Endodermal cell (in vitro differentiated cells): Measurements from ENCODE around the gene UNC80. TPM values are rescaled to one million over a fixed set of nuclear protein-coding genes. Genes with fewer than 3 reads are reported as not detected.

Source experiments
- DNase-seq: peaks from one replicate; pipeline ENCODE4 v3.0.0-alpha.2; 2017
- H3K27ac ChIP-seq: 2 replicates; pipeline ENCODE4 v1.5.1; 2013; ENCODE audit warnings: mild to moderate bottlenecking, low read depth, low read length, moderate library complexity
- H3K27me3 ChIP-seq: 2 replicates; pipeline ENCODE4 v1.6.1; 2013; ENCODE audit warnings: mild to moderate bottlenecking, low read length, moderate library complexity; ENCODE audit not compliant: insufficient read depth, control insufficient read depth, poor library complexity, severe bottlenecking
- H3K36me3 ChIP-seq: 2 replicates; pipeline ENCODE4 v1.7.0; 2013; ENCODE audit warnings: mild to moderate bottlenecking, low read length, moderate library complexity; ENCODE audit not compliant: control insufficient read depth, insufficient read depth
- H3K4me1 ChIP-seq: one replicate; pipeline ENCODE4 v1.7.0; 2013; ENCODE audit warnings: low read length; ENCODE audit not compliant: control insufficient read depth, insufficient read depth
- H3K4me3 ChIP-seq: 2 replicates; pipeline ENCODE4 v1.5.1; 2013; ENCODE audit warnings: mild to moderate bottlenecking, low read length, moderate library complexity
- H3K9ac ChIP-seq: 2 replicates; pipeline ENCODE4 v1.6.1; 2013; ENCODE audit warnings: mild to moderate bottlenecking, low read length, moderate library complexity; ENCODE audit not compliant: poor library complexity, severe bottlenecking; ENCODE audit errors: extremely low read depth
- H3K9me3 ChIP-seq: 2 replicates; pipeline ENCODE4 v1.6.1; 2013; ENCODE audit warnings: mild to moderate bottlenecking, low read length, moderate library complexity; ENCODE audit not compliant: control insufficient read depth
- H3K27ac Mint-ChIP-seq: 2 replicates; pipeline ENCODE4 v1.8.0; 2020; ENCODE audit warnings: mixed read lengths
- H3K27me3 Mint-ChIP-seq: 2 replicates; pipeline ENCODE4 v1.8.0; 2021; ENCODE audit warnings: mild to moderate bottlenecking, mixed read lengths; ENCODE audit not compliant: insufficient read depth
- H3K36me3 Mint-ChIP-seq: 2 replicates; pipeline ENCODE4 v1.8.0; 2020; ENCODE audit warnings: low read depth, mixed read lengths
- H3K4me1 Mint-ChIP-seq: 2 replicates; pipeline ENCODE4 v1.8.0; 2020; ENCODE audit warnings: mixed read lengths
- H3K4me3 Mint-ChIP-seq: 2 replicates; pipeline ENCODE4 v1.8.0; 2020; ENCODE audit warnings: mild to moderate bottlenecking, moderate library complexity, mixed read lengths
- H3K9me3 Mint-ChIP-seq: 2 replicates; pipeline ENCODE4 v1.8.0; 2020; ENCODE audit warnings: mild to moderate bottlenecking, mixed read lengths
- CTCF ChIP-seq: fragments of 200-600 bp; sonication (generic); conservative IDR thresholded peaks from 2 replicates; pipeline ENCODE4 v1.5.0; 2021; ENCODE audit warnings: antibody characterized with exemption, mild to moderate bottlenecking
- WGBS, 2 experiments: methylation state at CpG; one replicate each; pipeline versions ENCODE4 v1.1.5 to v1.1.7; 2013; ENCODE audit warnings: missing lambda C conversion rate in 2 of 2, mixed read lengths in 1 of 2; ENCODE audit not compliant: insufficient coverage in 1 of 2, insufficient read length in 1 of 2; 5-methylcytosine and 5-hydroxymethylcytosine counted together
- total RNA-seq, 2 donors: library from RNA; stranded (reverse); fragmentation: NEBNext Ultra II Directional in 1 of 2; extraction: Animal tissue kit (Norgen Biotek cat#: 25700) in 1 of 2; gene quantifications; 2 replicates in 1 of 2; 3 replicates in 1 of 2; pipeline ENCODE4 v1.2.1, GENCODE V29; 2021

The UNC80 gene
- total RNA-seq, 2 donors from 2014 or later: 0.15 to 0.55 TPM

GRCh38 chr2:209970271-209970670, 198.6 kb downstream of the UNC80 start:
- DNase-seq: no peak
- H3K4me1 ChIP-seq: no peaks in the 10 kb centered on the region
- WGBS, 2 experiments: 88 to 89% methylated on average over 2 of the region's 2 CpGs
- H3K27ac ChIP-seq: no peak overlapping the region
- H3K27me3 Mint-ChIP-seq: peaks cover 10% of the 10 kb centered on the region
- H3K4me1 Mint-ChIP-seq: no peaks in the 10 kb centered on the region
- no peak overlapping the region for H3K4me3 Mint-ChIP-seq
- no peaks in the 10 kb centered on the region for H3K9me3 Mint-ChIP-seq
- H3K36me3 ChIP-seq: no peaks in the 10 kb centered on the region
- H3K27ac Mint-ChIP-seq: no peak overlapping the region
- H3K9ac ChIP-seq: no peak overlapping the region
- H3K4me3 ChIP-seq: no peak overlapping the region
- no peaks in the 10 kb centered on the region for H3K36me3 Mint-ChIP-seq
- TF ChIP-seq CTCF: no peak
- H3K27me3 ChIP-seq: no peaks in the 10 kb centered on the region
- H3K9me3 ChIP-seq: no peaks in the 10 kb centered on the region

- TF ChIP-seq CTCF: no peak
- Histone ChIP-seq H3K9ac (no peak overlapping the region), H3K27ac (no peak overlapping the region), H3K4me3 (no peak overlapping the region), H3K36me3 (no peaks in the 10 kb centered on the region), H3K4me1 (no peaks in the 10 kb centered on the region), H3K27me3 (no peaks in the 10 kb centered on the region), H3K9me3 (no peaks in the 10 kb centered on the region)
- Mint-ChIP-seq H3K36me3 (no peaks in the 10 kb centered on the region), H3K9me3 (no peaks in the 10 kb centered on the region), H3K4me3 (no peak overlapping the region), H3K27ac (no peak overlapping the region), H3K4me1 (no peaks in the 10 kb centered on the region), H3K27me3 (peaks cover 10% of the 10 kb centered on the region)
- no peak for DNase-seq
- 85 to 88% methylated on average over 3 to 4 of the region's 4 CpGs for WGBS, 2 experiments
Observed at GRCh38 chr2:209970711-209971110, 199.1 kb downstream of the UNC80 start.

- no peaks in the 10 kb centered on the region for H3K9me3 ChIP-seq
- Mint-ChIP-seq H3K27me3 (peaks cover 10% of the 10 kb centered on the region), H3K36me3 (no peaks in the 10 kb centered on the region), H3K4me3 (no peak overlapping the region), H3K9me3 (no peaks in the 10 kb centered on the region), H3K4me1 (no peaks in the 10 kb centered on the region), H3K27ac (no peak overlapping the region)
- 88% methylated on average over 1 of the region's 1 CpG; no CpG with 5 or more reads in 1 of the 2 experiments for WGBS, 2 experiments
- no peak for TF ChIP-seq CTCF
- no peak for DNase-seq
- no peaks in the 10 kb centered on the region for H3K27me3 ChIP-seq
- no peak overlapping the region for H3K4me3 ChIP-seq
- no peaks in the 10 kb centered on the region for H3K4me1 ChIP-seq
- H3K36me3 ChIP-seq: no peaks in the 10 kb centered on the region
- H3K27ac ChIP-seq: no peak overlapping the region
- H3K9ac ChIP-seq: no peak overlapping the region
Observed at GRCh38 chr2:209973328-209973727, 201.7 kb downstream of the UNC80 start.
